HepG2 (cell line): ENCODE measurements around the gene USP32. TPM values are rescaled to one million over a fixed set of nuclear protein-coding genes. Genes with fewer than 3 reads are reported as not detected.

Experiments
- AFF4 ChIP-seq: sonication (generic); formaldehyde crosslinking; IDR thresholded peaks from 2 replicates; pipeline ENCODE4 v1.4.0; 2020; ENCODE audit warnings: missing genetic modification reagents
- AHR ChIP-seq: IDR thresholded peaks from 2 replicates; pipeline ENCODE4 v1.6.1; 2018; ENCODE audit warnings: missing genetic modification reagents, missing compliant biosample characterization
- ARNT ChIP-seq: fragments of 450-650 bp; IDR thresholded peaks from 2 replicates; pipeline ENCODE4 v1.6.1; 2017
- ATAD3A ChIP-seq: sonication (generic); formaldehyde crosslinking; IDR thresholded peaks from 2 replicates; pipeline ENCODE4 v1.4.0; 2020; ENCODE audit warnings: missing genetic modification reagents
- ATF5 ChIP-seq: sonication (generic); formaldehyde crosslinking; IDR thresholded peaks from 2 replicates; pipeline ENCODE4 v1.4.0; 2020; ENCODE audit warnings: mild to moderate bottlenecking, low read depth, missing genetic modification reagents
- CSRNP1 ChIP-seq: sonication (generic); formaldehyde crosslinking; IDR thresholded peaks from 2 replicates; pipeline ENCODE4 v1.8.1; 2023; ENCODE audit warnings: mild to moderate bottlenecking, missing genetic modification reagents
- MTERF4 ChIP-seq: sonication (generic); formaldehyde crosslinking; IDR thresholded peaks from 2 replicates; pipeline ENCODE4 v1.8.0; 2023; ENCODE audit warnings: mild to moderate bottlenecking, missing genetic modification reagents
- MTF2 ChIP-seq: sonication (generic); formaldehyde crosslinking; IDR thresholded peaks from 2 replicates; pipeline ENCODE4 v1.5.0; 2020; ENCODE audit warnings: missing genetic modification reagents, borderline replicate concordance
- RBFOX2 ChIP-seq: fragments of 200-400 bp; formaldehyde crosslinking; IDR thresholded peaks from 2 replicates; pipeline ENCODE4 v1.6.1; 2017; ENCODE audit warnings: low read depth, mild to moderate bottlenecking, low read length
- SCMH1 ChIP-seq: sonication (generic); formaldehyde crosslinking; IDR thresholded peaks from 2 replicates; pipeline ENCODE4 v1.9.0; 2021; ENCODE audit warnings: missing genetic modification reagents, mild to moderate bottlenecking, borderline replicate concordance
- SRSF4 ChIP-seq: fragments of 200-400 bp; formaldehyde crosslinking; IDR thresholded peaks from one replicate; pipeline ENCODE4 v1.6.1; 2018; ENCODE audit warnings: mild to moderate bottlenecking, low read depth, low read length, moderate library complexity; ENCODE audit not compliant: poor library complexity, severe bottlenecking
- TIGD3 ChIP-seq: sonication (generic); formaldehyde crosslinking; IDR thresholded peaks from 2 replicates; pipeline ENCODE4 v1.5.1; 2020; ENCODE audit warnings: mild to moderate bottlenecking, missing genetic modification reagents, borderline replicate concordance
- ZNF33B ChIP-seq: sonication (generic); formaldehyde crosslinking; IDR thresholded peaks from 2 replicates; pipeline ENCODE4 v1.5.1; 2020; ENCODE audit warnings: mild to moderate bottlenecking, missing genetic modification reagents
- ZNF496 ChIP-seq: sonication (generic); formaldehyde crosslinking; IDR thresholded peaks from 2 replicates; pipeline ENCODE4 v1.8.1; 2023; ENCODE audit warnings: mild to moderate bottlenecking, moderate library complexity, missing genetic modification reagents; ENCODE audit not compliant: insufficient replicate concordance
- ZNF564 ChIP-seq: sonication (generic); formaldehyde crosslinking; IDR thresholded peaks from 2 replicates; pipeline ENCODE4 v1.8.1; 2023; ENCODE audit warnings: mild to moderate bottlenecking, missing genetic modification reagents
- ZNF576 ChIP-seq: sonication (generic); formaldehyde crosslinking; IDR thresholded peaks from 2 replicates; pipeline ENCODE4 v1.4.0; 2020; ENCODE audit warnings: mild to moderate bottlenecking, missing genetic modification reagents
- ZNF652 ChIP-seq: IDR thresholded peaks from 2 replicates; pipeline ENCODE4 v1.6.1; 2016; ENCODE audit warnings: low read depth, borderline replicate concordance
- ZNF883 ChIP-seq: sonication (generic); formaldehyde crosslinking; IDR thresholded peaks from 2 replicates; pipeline ENCODE4 v1.5.1; 2020; ENCODE audit warnings: mild to moderate bottlenecking, missing genetic modification reagents; ENCODE audit errors: not compliant biosample characterization
- polyA plus RNA-seq, 8 experiments: library from polyadenylated mRNA; depleted of rRNA in 3 of 8; stranded (reverse) in 7 of 8; unstranded in 1 of 8; fragments of >200 nt; fragmentation: Illumina TruSeq in 4 of 8; extraction: Trizol in 4 of 8; gene quantifications; 2 replicates each; pipeline versions ENCODE4 v1.2.1 to v1.2.3, GENCODE V29; 2011 to 2016; ENCODE audit warnings: low read depth in 4 of 8, missing spikeins in 1 of 8, mixed read lengths in 1 of 8; ENCODE audit not compliant: insufficient read depth in 1 of 8
- total RNA-seq, 5 experiments: library from RNA; depleted of rRNA; stranded (reverse); fragments of >200 nt; fragmentation: Illumina TruSeq; extraction: Trizol; gene quantifications; 2 replicates each; pipeline ENCODE4 v1.2.3, GENCODE V29; 2016; ENCODE audit warnings: low read depth in 1 of 5

The USP32 gene
- total and polyA plus RNA-seq, 2 of the 13 experiments (the other 11 are each of a cell fraction or from before 2014, with no cell fraction given): 24.9 to 39.9 TPM

GRCh38 chr17:60392042-60392844 is at the start of gene USP32 (continued):
- no peak for TF ChIP-seq ZNF576 (CRISPR knock-in tag)
- TF ChIP-seq ARNT: no peak
- peak; percentile 91 for TF ChIP-seq ZNF564 (CRISPR knock-in tag)
- TF ChIP-seq ZNF652: no peak
- peak; percentile 52 for TF ChIP-seq ZNF883
- peak; percentile 29 for TF ChIP-seq ZNF496 (CRISPR knock-in tag)
- TF ChIP-seq CSRNP1 (CRISPR knock-in tag): peak; percentile 98
- TF ChIP-seq MTERF4 (CRISPR knock-in tag): peak; percentile 4; the same call in 1 of the 2 replicates
- no peak for TF ChIP-seq ATF5 (CRISPR knock-in tag)
- no peak for TF ChIP-seq SCMH1 (CRISPR knock-in tag)
- no peak for TF ChIP-seq TIGD3 (CRISPR knock-in tag)
- TF ChIP-seq SRSF4: no peak
- 0 out of 2 replicates have a peak, but pooled peaks have one; percentile 60 for TF ChIP-seq ZNF33B (CRISPR knock-in tag)
- no peak for TF ChIP-seq ATAD3A (CRISPR knock-in tag)
- peak; percentile 40; the same call in 1 of the 2 replicates for TF ChIP-seq AHR (CRISPR knock-in tag)
- no peak for TF ChIP-seq MTF2
- TF ChIP-seq AFF4 (CRISPR knock-in tag): no peak
- peak; percentile 98 for TF ChIP-seq RBFOX2
